ENCODE data around the gene DDX3X.
"Not testable (repeated sequence)": the region's sequence is repeated elsewhere in the genome, so short reads cannot be mapped to it uniquely, and the experiment has no call there.

The DDX3X gene

GRCh38 chrX:41397768-41398167 is 63.8 kb downstream of the DDX3X start:
- DNase-seq = no peak

DNA sequence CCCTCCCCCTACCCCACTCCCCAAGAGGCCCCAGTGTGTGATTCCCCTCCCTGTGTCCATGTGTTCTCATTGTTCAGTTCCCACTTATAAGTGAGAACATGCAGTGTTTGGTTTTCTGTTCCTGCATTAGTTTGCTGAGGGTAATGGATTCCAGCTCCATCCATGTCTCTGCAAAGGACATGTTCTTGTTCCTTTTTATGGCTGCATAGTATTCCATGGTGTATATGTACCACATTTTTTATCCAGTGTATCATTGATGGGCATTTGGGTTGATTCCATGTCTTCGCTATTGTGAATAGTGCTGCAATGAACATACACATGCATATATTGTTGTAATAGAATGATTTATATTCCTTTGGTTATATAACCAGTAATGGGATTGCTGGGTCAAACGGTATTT is 68.6 kb downstream of the DDX3X start:
- in situ Hi-C loops (cut with HindIII; ENCODE audit: low pct_ligation_motif_present, low pct_unique_long_range_greater_than_20kb, low sequenced_read_pairs); DNase-seq: not testable (repeated sequence)

More at GRCh38 chrX:41397768-41398167, 63.8 kb downstream of the DDX3X start:
- in situ Hi-C loops (cut with HindIII; ENCODE audit: low pct_ligation_motif_present, low pct_unique_long_range_greater_than_20kb, low sequenced_read_pairs) = no loop called here

DNA sequence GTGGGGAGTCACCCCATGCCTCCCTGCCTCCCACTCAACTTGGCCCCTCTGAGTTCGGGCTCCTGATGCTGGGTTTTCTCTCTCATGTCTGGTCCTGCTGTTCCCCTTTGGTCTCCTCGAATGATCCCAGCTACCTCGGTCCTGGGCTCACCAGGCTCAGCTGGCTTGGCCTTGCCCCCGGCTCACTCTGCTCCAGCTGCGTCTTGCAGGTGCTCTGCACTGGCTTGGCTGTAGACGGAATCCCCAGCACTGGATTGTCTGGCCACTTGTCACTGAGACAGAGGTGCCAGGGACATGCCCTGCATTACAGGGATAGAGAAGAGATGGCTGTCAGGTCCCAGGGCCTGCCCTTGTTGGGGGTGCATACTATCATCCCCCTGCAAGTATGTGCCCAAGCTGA is 71.6 kb downstream of the DDX3X start:
- no peak for DNase-seq

DNA sequence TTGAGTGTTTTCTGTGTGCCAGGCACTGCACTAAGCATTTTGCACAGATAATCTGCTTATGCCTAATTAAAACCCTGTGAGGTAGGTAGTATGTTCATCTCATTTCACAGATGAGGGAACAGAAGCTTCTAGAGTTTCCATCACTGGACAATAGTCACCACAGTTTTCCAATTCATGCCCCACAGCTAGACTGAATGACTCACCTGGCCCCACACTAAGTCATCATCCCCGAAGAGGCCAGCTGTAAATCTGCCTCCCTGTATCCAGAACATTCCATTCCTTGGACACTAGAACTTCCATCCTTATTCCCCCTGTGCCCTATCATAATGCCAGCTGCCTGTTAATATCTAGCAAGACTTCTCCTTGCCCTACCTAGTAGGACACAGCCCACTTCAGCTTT is 72.2 kb downstream of the DDX3X start:
- no peak for DNase-seq
- in situ Hi-C loops (cut with HindIII; ENCODE audit: low pct_ligation_motif_present, low pct_unique_long_range_greater_than_20kb, low sequenced_read_pairs) = no loop called here

More for the DNA sequence above, 71.6 kb downstream of the DDX3X start:
- in situ Hi-C loops (cut with HindIII; ENCODE audit: low pct_ligation_motif_present, low pct_unique_long_range_greater_than_20kb, low sequenced_read_pairs) = no loop called here

DNA sequence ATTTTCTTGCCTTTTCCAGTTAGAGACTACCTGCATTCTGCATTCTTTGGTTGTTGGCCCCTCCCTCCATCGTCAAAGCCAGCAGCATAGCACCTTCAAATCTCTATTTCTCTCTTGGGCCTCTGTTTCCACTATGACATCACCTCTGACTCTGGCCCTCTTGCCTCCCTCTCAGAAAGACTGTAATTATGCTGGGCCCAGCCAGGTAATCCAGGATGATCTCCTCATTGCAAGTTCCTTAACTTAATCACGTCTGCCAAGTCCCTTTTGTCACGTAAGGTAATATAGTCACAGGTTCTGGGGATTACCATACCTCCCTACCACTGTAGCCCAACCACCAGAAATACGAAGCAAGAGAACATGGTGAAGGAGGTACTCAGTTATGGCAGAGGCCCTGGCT is 73.9 kb downstream of the DDX3X start:
- no peak for DNase-seq
- in situ Hi-C loops (cut with HindIII; ENCODE audit: low pct_ligation_motif_present, low pct_unique_long_range_greater_than_20kb, low sequenced_read_pairs) = no loop called here

- in situ Hi-C loops (cut with HindIII; ENCODE audit: low pct_ligation_motif_present, low pct_unique_long_range_greater_than_20kb, low sequenced_read_pairs) = no loop called here
- DNase-seq = no peak
Observed at GRCh38 chrX:41408576-41408975, 74.6 kb downstream of the DDX3X start.

GRCh38 chrX:41409006-41409405 is 75.0 kb downstream of the DDX3X start:
- DNase-seq = no peak
- in situ Hi-C loops (cut with HindIII; ENCODE audit: low pct_ligation_motif_present, low pct_unique_long_range_greater_than_20kb, low sequenced_read_pairs) = no loop called here

DNA sequence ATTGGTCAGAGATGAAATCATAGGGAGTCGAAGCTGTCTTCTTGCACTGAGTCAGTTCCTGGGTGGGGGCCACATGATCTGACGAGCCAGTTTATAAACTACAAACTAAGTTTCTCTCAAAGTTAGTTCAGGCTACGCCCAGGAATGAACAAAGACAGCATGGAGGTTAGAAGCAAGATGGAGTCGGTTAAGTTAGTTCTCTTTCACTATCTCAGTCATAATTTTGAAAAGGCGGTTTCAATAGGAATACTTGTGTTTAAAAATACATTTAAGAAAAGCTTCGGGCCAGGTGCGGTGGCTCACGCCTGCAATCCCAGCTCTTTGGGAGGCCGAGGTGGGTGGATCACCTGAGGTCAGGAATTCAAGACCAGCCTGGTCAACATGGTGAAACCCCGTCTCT is 77.3 kb downstream of the DDX3X start:
- in situ Hi-C loops (cut with HindIII; ENCODE audit: low pct_ligation_motif_present, low pct_unique_long_range_greater_than_20kb, low sequenced_read_pairs) = not testable (repeated sequence)

DNA sequence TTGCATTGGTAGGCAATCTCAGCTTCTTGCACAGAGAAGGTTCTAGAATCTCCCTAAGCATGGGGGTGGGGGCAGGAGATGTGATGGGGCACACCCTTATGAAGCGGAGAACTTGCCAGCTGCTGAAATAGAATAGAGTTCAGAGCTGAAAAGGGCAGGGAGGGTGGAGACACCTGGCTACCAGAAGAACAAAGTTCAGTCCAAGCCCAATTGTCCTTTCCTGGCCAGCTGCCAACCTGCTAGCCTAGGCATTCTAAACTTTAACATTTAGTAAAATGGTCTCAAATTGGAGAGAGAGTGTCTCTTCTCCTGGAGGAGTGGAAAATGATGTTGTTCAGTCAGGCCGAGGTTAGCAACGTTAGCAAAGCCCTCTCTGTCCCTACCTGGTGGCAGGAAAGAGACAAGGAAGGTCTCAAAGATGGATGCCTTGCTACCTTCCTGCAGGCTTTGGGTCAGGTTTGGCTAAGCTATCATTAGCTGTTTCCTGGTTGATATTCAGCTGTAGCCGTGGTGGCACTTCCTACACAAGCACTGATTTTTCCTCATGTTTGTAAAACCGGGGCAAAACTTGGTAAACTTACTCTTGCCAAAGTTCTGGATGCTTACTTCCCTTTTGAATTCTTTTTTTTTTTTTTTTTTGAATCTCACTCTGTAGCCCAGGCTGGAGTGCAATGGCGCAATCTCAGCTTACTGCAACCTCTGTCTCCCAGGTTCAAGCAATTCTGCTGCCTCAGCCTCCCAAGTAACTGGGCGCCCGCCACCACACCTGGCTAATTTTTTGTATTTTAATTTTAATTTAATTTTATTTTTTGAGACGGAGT is 78.5 kb downstream of the DDX3X start:
- in situ Hi-C loops (cut with HindIII; ENCODE audit: low pct_ligation_motif_present, low pct_unique_long_range_greater_than_20kb, low sequenced_read_pairs) = no loop called here
- DNase-seq = no peak

More for the DNA sequence above, 77.3 kb downstream of the DDX3X start:
- not testable (repeated sequence) for DNase-seq

Measured in ACHN (cell line).